Heart right ventricle (tissue), 16 donors: ENCODE measurements around the gene CWC15. TPM values are rescaled to one million over a fixed set of nuclear protein-coding genes. Genes with fewer than 3 reads are reported as not detected.

ENCODE experiments used
- ATAC-seq, 8 donors: fragments of 200-7000 bp; cut with Tn5 transposase; one replicate each; pipeline ENCODE4 v1.9.1; 2020; ENCODE audit warnings: mild to moderate bottlenecking in 8 of 8, moderate library complexity in 8 of 8, moderate number of reproducible peaks in 1 of 8
- DNase-seq, 2 donors: peaks; one replicate each; pipeline ENCODE4 v3.0.0-alpha.2; 2020
- H3K27ac ChIP-seq, 10 donors: fragments of 200-600 bp; sonication (generic) in 2 of 10; one replicate each; pipeline versions ENCODE4 v1.5.0 to v1.8.0; 2020 to 2022; ENCODE audit warnings: mild to moderate bottlenecking in 3 of 10
- H3K27me3 ChIP-seq, 7 donors: fragments of 200-600 bp; one replicate each; pipeline ENCODE4 v1.8.0; 2021 to 2022; ENCODE audit warnings: mild to moderate bottlenecking in 2 of 7
- H3K36me3 ChIP-seq, 9 donors: fragments of 200-600 bp; sonication (generic) in 1 of 9; one replicate each; pipeline versions ENCODE4 v1.5.0 to v1.8.0; 2020 to 2022; ENCODE audit warnings: mild to moderate bottlenecking in 2 of 9
- H3K4me1 ChIP-seq, 9 donors: fragments of 200-600 bp; sonication (generic) in 1 of 9; one replicate each; pipeline versions ENCODE4 v1.5.0 to v1.8.0; 2020 to 2022; ENCODE audit warnings: mild to moderate bottlenecking in 4 of 9
- H3K4me3 ChIP-seq, 10 donors: fragments of 200-600 bp; sonication (generic) in 2 of 10; one replicate each; pipeline versions ENCODE4 v1.5.0 to v1.8.0; 2020 to 2022; ENCODE audit warnings: mild to moderate bottlenecking in 7 of 10, moderate library complexity in 2 of 10
- H3K9me3 ChIP-seq, 11 donors: fragments of 200-600 bp in 10 of 11; sonication (generic) in 2 of 11; one replicate each; pipeline versions ENCODE4 v1.5.0 to v1.8.0; 2013 to 2022; ENCODE audit warnings: mild to moderate bottlenecking in 2 of 11, control low read depth in 1 of 11, moderate library complexity in 1 of 11
- WGBS, 2 donors: extraction: QIAGEN DNeasy Blood & Tissue Kit; methylation state at CpG; one replicate each; pipeline ENCODE4 v1.1.7; 2013; ENCODE audit warnings: inconsistent platforms in 1 of 2; 5-methylcytosine and 5-hydroxymethylcytosine counted together
- intact Hi-C, 10 donors: fragments of 100-400 bp; cut with DNase I; formaldehyde crosslinking; loops; one replicate each; pipeline versions ENCODE4 v1.11.1 to v1.14.2; 2022
- polyA plus RNA-seq, 2 donors: library from polyadenylated mRNA; stranded (reverse); fragments of 200-250 nt; gene quantifications; one replicate each; pipeline ENCODE4 v1.2.3, GENCODE V29; 2013
- total RNA-seq, 10 donors: library from RNA; stranded (reverse); fragmentation: NEBNext Ultra II Directional in 3 of 10; extraction: Animal tissue kit (Norgen Biotek cat#: 25700) in 3 of 10; gene quantifications; one replicate each; pipeline versions ENCODE4 v1.2.1 to v1.2.4, GENCODE V29; 2021 to 2023
- TF ChIP-seq, protein P1 (sequence below), 9 donors: fragments of 200-600 bp; sonication (generic) in 2 of 9; IDR thresholded peaks; one replicate each; pipeline versions ENCODE4 v1.5.0 to v1.8.0; 2021 to 2022; ENCODE audit warnings: antibody characterized with exemption in 9 of 9, mild to moderate bottlenecking in 5 of 9, moderate library complexity in 1 of 9
- donor health status: Arrhythmogenic right ventricular cardiomyopathy.
- donor health status: ischemic (EF 13 %, LVEDD 7.1; RV severe dilation, severe dysfunction).
- donor health status: healthy with polysubstance abuse.
- donor health status: DM: no; HTN: yes; CAD: no.
- donor health status: DM: no; HTN: no; CAD: no.
- donor health status: ischemic (EF 25% LVEDD 6.9; RV normal size, moderate dysfunction).
- donor health status: ischemic (EF 25% LVEDD 5.7; RV mildly dilated, moderate dysfunction).
- donor health status: healthy.
- donor health status: DM: yes; HTN: yes; CAD: no.
- donor health status: Ischemic cardiomyopathy.
- donor health status: ischemic (EF 35%, LVEDD 5.7; RV mildly dilated, moderate dysfunction).
- donor health status: nonischemic (EF 11% LVEDD 7.7; RV severe dilation, severe dysfunction).
- donor health status: DM: yes; HTN: yes; CAD: no.
- donor health status: PGD.
- donor health status: ischemic (EF 29% LVEDD 5.4; RV normal size, mild dysfunction).
- donor health status: nonischemic (EF 23%, LVEDD 6.1; RV moderate dilation, normal function).

CWC15 gene
- total and polyA plus RNA-seq, 12 donors: 53.1 to 196 (median 69.5) TPM

DNA sequence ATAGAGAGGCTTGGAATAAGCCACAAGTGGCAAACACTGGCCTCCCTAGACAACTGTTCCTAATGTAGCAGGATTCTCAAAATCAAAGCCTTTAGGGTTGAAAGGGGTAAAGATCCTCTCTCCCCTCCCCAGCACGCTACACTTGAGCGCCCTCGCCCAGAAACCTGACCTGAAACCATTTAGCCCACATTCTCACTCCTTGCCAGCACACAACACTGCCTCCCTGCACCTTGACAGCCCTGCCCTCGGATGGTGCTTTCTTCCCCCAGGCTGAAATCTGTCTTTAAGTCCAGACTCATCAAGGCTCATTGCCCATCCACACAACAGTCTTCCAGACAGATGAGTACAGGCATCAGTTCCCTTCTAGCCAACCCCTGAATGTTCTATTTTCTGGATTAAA is 26.5 kb downstream of the CWC15 start:
- TF ChIP-seq, protein P1, sequence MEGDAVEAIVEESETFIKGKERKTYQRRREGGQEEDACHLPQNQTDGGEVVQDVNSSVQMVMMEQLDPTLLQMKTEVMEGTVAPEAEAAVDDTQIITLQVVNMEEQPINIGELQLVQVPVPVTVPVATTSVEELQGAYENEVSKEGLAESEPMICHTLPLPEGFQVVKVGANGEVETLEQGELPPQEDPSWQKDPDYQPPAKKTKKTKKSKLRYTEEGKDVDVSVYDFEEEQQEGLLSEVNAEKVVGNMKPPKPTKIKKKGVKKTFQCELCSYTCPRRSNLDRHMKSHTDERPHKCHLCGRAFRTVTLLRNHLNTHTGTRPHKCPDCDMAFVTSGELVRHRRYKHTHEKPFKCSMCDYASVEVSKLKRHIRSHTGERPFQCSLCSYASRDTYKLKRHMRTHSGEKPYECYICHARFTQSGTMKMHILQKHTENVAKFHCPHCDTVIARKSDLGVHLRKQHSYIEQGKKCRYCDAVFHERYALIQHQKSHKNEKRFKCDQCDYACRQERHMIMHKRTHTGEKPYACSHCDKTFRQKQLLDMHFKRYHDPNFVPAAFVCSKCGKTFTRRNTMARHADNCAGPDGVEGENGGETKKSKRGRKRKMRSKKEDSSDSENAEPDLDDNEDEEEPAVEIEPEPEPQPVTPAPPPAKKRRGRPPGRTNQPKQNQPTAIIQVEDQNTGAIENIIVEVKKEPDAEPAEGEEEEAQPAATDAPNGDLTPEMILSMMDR (IDR thresholded peaks at IDR 0.05): no peak
- no peak for DNase-seq
- Histone ChIP-seq H3K4me1 (peaks cover 0 to 11% (median 0%) of the 10 kb centered on the region in 9 donors), H3K4me3 (no peak overlapping the region), H3K27ac (no peak overlapping the region), H3K27me3 (peaks cover 0 to 6% (median 0%) of the 10 kb centered on the region in 7 donors), H3K9me3 (no peaks in the 10 kb centered on the region), H3K36me3 (no peaks in the 10 kb centered on the region)
- ATAC-seq: no peak
- intact Hi-C loops: no loop called here
- 81 to 92% methylated on average over 4 of the region's 4 CpGs for WGBS, 2 donors

DNA sequence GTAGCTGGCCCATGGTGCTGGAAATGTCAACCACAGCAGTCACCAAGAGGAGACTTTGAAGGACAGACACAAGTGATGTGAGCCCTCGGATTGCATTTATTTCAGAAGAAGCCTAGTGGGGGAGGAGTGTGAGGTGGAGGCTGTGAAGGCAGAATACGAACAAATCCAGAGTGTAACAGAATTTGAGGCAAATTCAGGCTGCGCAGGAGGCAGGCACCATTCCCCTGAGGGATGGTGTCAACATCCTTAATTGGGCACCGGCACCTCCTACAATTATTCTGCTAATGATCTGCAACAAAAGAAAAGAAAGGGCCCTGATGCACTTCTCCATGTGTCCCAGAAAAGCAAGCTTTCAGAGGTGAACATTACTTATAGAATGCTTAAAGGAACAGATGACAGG is 32.2 kb downstream of the CWC15 start:
- ATAC-seq: no peak
- TF ChIP-seq, protein P1 (IDR thresholded peaks at IDR 0.05): no peak
- Histone ChIP-seq H3K27me3 (no peaks in the 10 kb centered on the region), H3K27ac (no peak overlapping the region), H3K4me3 (no peak overlapping the region), H3K4me1 (peaks cover 4 to 22% (median 12%) of the 10 kb centered on the region in 9 donors), H3K36me3 (no peaks in the 10 kb centered on the region), H3K9me3 (no peaks in the 10 kb centered on the region)
- 77 to 82% methylated on average over 4 of the region's 4 CpGs for whole genome bisulfite sequencing, 2 donors
- no peak for DNase-seq
- intact Hi-C loops: no loop called here

DNA sequence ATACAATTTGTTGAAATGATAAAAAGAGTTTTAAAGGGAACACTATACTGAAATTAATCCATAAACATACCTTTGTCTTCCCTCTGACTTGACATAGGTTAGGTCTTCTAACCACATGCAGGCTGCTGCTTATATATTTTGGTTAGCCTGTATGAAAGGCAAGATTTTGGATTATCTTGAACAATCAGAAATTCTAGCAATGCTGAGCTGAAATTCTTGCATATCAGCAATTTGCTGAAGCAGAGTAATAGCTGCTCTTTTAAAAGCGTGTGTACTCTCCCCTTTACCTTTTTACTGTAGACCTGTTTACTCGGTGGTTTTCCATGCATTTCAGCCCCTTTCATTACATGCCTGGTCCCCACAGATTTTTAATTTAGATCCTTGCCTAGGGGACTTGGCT is 34.0 kb downstream of the CWC15 start:
- Histone ChIP-seq H3K36me3 (no peaks in the 10 kb centered on the region), H3K27me3 (no peaks in the 10 kb centered on the region), H3K9me3 (no peaks in the 10 kb centered on the region), H3K27ac (peak overlapping the region in 4 of 10 donors; percentile 7 to 73 (median 48)), H3K4me3 (no peak overlapping the region), H3K4me1 (peaks cover 6 to 35% (median 16%) of the 10 kb centered on the region in 9 donors)
- DNase-seq (no peak), ATAC-seq (no peak)
- TF ChIP-seq, protein P1 (IDR thresholded peaks at IDR 0.05): no peak
- WGBS, 2 donors: 96 to 97% methylated on average over 2 of the region's 2 CpGs
- intact Hi-C loops: no loop called here

DNA sequence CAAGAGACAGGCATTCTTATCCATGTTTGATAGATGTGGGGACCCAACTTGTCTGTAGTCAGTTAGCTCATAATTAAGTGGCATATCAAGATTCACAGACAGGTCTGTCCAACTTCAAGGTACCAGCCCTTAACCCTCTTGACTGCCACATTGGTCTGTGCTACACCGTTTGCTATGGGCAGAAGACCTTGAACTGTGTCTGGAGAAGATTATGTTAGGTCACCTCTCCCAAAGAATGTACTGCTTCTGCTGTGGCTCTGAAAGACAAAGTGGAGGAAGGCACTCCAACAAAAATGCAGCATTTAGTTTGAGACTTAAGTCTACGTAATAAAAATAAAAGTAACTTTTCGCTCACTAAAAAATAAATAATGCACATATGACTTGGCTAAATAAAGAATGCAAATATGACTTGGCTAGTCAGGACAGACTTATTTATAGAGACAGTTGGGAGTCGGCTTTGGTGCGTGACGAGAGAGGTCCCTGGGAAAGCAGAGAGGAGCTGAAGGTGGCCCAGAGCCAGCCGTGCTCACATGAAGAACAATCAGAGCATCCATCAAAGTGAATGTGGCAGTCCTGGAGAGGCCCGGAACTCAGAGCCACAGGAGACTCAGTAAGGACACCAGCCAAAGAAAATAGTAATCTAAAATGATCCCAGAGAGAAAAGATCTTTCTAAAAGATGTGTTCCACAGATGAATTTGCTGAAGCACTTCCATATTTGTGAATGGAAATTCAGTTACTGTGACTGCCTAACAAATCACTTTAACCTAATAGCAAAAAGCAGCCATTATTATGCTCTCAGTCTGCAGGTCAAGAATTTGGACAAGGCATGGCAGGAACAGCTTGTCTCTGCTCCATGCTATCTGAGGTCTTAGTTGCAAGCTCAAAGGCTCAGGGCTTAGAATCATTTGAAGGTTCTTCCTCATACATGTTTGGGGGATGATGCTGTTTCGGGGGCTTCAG is 35.0 kb downstream of the CWC15 start:
- H3K27me3 ChIP-seq: no peaks in the 10 kb centered on the region
- ATAC-seq (peak; percentile 80 to 95 (median 90)), DNase-seq (peak; percentile 76 to 81)
- H3K36me3 ChIP-seq: no peaks in the 10 kb centered on the region
- no peaks in the 10 kb centered on the region for H3K9me3 ChIP-seq
- peak overlapping the region in 8 of 10 donors; percentile 17 to 73 (median 50) for H3K27ac ChIP-seq
- 21 to 25% methylated on average over 9 of the region's 9 CpGs for WGBS, 2 donors
- intact Hi-C loops: no loop called here
- peaks cover 7 to 45% (median 21%) of the 10 kb centered on the region in 9 donors for H3K4me1 ChIP-seq
- no peak overlapping the region for H3K4me3 ChIP-seq
- TF ChIP-seq, protein P1 (IDR thresholded peaks at IDR 0.05): no peak
